H9 (cell line): ENCODE measurements around the gene PPFIBP2. TPM values are rescaled to one million over a fixed set of nuclear protein-coding genes. Genes with fewer than 3 reads are reported as not detected.

ENCODE experiments used
- DNase-seq: peaks from one replicate; pipeline ENCODE4 v3.0.0-alpha.2; 2017
- H2AFZ ChIP-seq: one replicate; pipeline ENCODE4 v1.6.1; 2013; ENCODE audit warnings: mild to moderate bottlenecking, low read length, control low read depth, moderate library complexity
- H2AK5ac ChIP-seq: 2 replicates; pipeline ENCODE4 v1.6.1; 2013; ENCODE audit warnings: low read length, control low read depth, mixed read lengths; ENCODE audit not compliant: insufficient read length
- H2BK120ac ChIP-seq: one replicate; pipeline ENCODE4 v1.6.1; 2013; ENCODE audit warnings: low read depth, mild to moderate bottlenecking, low read length, control low read depth, inconsistent platforms; ENCODE audit not compliant: poor library complexity, severe bottlenecking
- H2BK12ac ChIP-seq: 2 replicates; pipeline ENCODE4 v1.6.1; 2013; ENCODE audit warnings: low read length, control low read depth, mixed read lengths, low read depth; ENCODE audit not compliant: insufficient read length
- H2BK15ac ChIP-seq: 2 replicates; pipeline ENCODE4 v1.6.1; 2013; ENCODE audit warnings: low read depth, low read length, control low read depth
- H2BK20ac ChIP-seq: one replicate; pipeline ENCODE4 v1.6.1; 2013; ENCODE audit warnings: low read depth, mild to moderate bottlenecking, low read length, control low read depth, inconsistent platforms; ENCODE audit not compliant: poor library complexity, severe bottlenecking
- H2BK5ac ChIP-seq: 2 replicates; pipeline ENCODE4 v1.6.1; 2013; ENCODE audit warnings: low read length, control low read depth, mixed read lengths; ENCODE audit not compliant: insufficient read length
- H3K14ac ChIP-seq: 2 replicates; pipeline ENCODE4 v1.6.1; 2013; ENCODE audit warnings: low read length, control low read depth; ENCODE audit not compliant: insufficient read depth
- H3K18ac ChIP-seq: 2 replicates; pipeline ENCODE4 v1.6.1; 2013; ENCODE audit warnings: low read depth, mild to moderate bottlenecking, mixed read lengths, low read length, control low read depth; ENCODE audit not compliant: insufficient read length
- H3K23ac ChIP-seq: 2 replicates; pipeline ENCODE4 v1.6.1; 2013; ENCODE audit warnings: low read length, control low read depth, mixed read lengths, low read depth; ENCODE audit not compliant: insufficient read length
- H3K23me2 ChIP-seq: 2 replicates; pipeline ENCODE4 v1.6.1; 2013; ENCODE audit warnings: low read depth, mild to moderate bottlenecking, mixed read lengths, low read length, control low read depth; ENCODE audit not compliant: insufficient read length, poor library complexity, severe bottlenecking
- H3K27ac ChIP-seq: 2 replicates; pipeline ENCODE4 v1.5.1; 2013; ENCODE audit warnings: low read length, control low read depth, mixed read lengths, low read depth; ENCODE audit not compliant: insufficient read length
- H3K27me3 ChIP-seq: 2 replicates; pipeline ENCODE4 v1.6.1; 2013; ENCODE audit warnings: low read length, control low read depth, inconsistent platforms; ENCODE audit not compliant: insufficient read depth
- H3K4ac ChIP-seq: 2 replicates; pipeline ENCODE4 v1.6.1; 2013; ENCODE audit warnings: low read depth, mild to moderate bottlenecking, control low read depth, inconsistent platforms, low read length, moderate library complexity
- H3K4me1 ChIP-seq: 2 replicates; pipeline ENCODE4 v1.6.1; 2013; ENCODE audit warnings: low read length, control low read depth, inconsistent platforms; ENCODE audit not compliant: insufficient read depth
- H3K4me2 ChIP-seq: 2 replicates; pipeline ENCODE4 v1.6.1; 2013; ENCODE audit warnings: low read length, control low read depth, mixed read lengths; ENCODE audit not compliant: insufficient read length, insufficient read depth
- H3K56ac ChIP-seq: 2 replicates; pipeline ENCODE4 v1.6.1; 2013; ENCODE audit warnings: low read depth, mild to moderate bottlenecking, mixed read lengths, low read length, control low read depth; ENCODE audit not compliant: insufficient read length
- H3K79me1 ChIP-seq: 2 replicates; pipeline ENCODE4 v1.6.1; 2013; ENCODE audit warnings: low read depth, mild to moderate bottlenecking, moderate library complexity, low read length, control low read depth, inconsistent platforms; ENCODE audit not compliant: insufficient read depth, poor library complexity, severe bottlenecking
- H3K79me2 ChIP-seq: 2 replicates; pipeline ENCODE4 v1.6.1; 2013; ENCODE audit warnings: low read length, control low read depth, inconsistent platforms; ENCODE audit not compliant: insufficient read depth
- H3K9ac ChIP-seq: 2 replicates; pipeline ENCODE4 v1.6.1; 2013; ENCODE audit warnings: low read length, control low read depth, mixed read lengths; ENCODE audit not compliant: insufficient read length; ENCODE audit errors: extremely low read depth
- H3K9me3 ChIP-seq: one replicate; pipeline ENCODE4 v1.6.1; 2013; ENCODE audit warnings: low read depth, low read length, inconsistent platforms; ENCODE audit not compliant: control insufficient read depth
- H3T11ph ChIP-seq: one replicate; pipeline ENCODE4 v1.6.1; 2013; ENCODE audit warnings: mild to moderate bottlenecking, low read length, control low read depth, inconsistent platforms
- H4K20me1 ChIP-seq: one replicate; pipeline ENCODE4 v1.6.1; 2013; ENCODE audit not compliant: control insufficient read depth, insufficient read length, insufficient read depth
- H4K5ac ChIP-seq: 2 replicates; pipeline ENCODE4 v1.6.1; 2013; ENCODE audit warnings: low read depth, mild to moderate bottlenecking, mixed read lengths, low read length, control low read depth; ENCODE audit not compliant: insufficient read length
- H4K8ac ChIP-seq: replicated peaks from 2 replicates; pipeline ENCODE4 v1.6.1; 2013; ENCODE audit warnings: low read length, control low read depth, mixed read lengths, low read depth; ENCODE audit not compliant: insufficient read length
- H4K91ac ChIP-seq: 2 replicates; pipeline ENCODE4 v1.6.1; 2013; ENCODE audit warnings: low read depth, mild to moderate bottlenecking, moderate library complexity, mixed read lengths, low read length, control low read depth; ENCODE audit not compliant: insufficient read length
- H3K27ac Mint-ChIP-seq, 3 experiments: 2 replicates in 2 of 3; 3 replicates in 1 of 3; pipeline ENCODE4 v1.8.0; 2020 to 2021; ENCODE audit warnings: mixed read lengths in 3 of 3, mild to moderate bottlenecking in 1 of 3, moderate library complexity in 1 of 3
- H3K27me3 Mint-ChIP-seq: 2 replicates; pipeline ENCODE4 v1.8.0; 2021; ENCODE audit warnings: low read depth, mild to moderate bottlenecking, moderate library complexity, mixed read lengths
- H3K36me3 Mint-ChIP-seq, 3 experiments: 2 replicates in 2 of 3; 3 replicates in 1 of 3; pipeline ENCODE4 v1.8.0; 2020 to 2021; ENCODE audit warnings: low read depth in 3 of 3, mixed read lengths in 3 of 3; ENCODE audit not compliant: insufficient read depth in 1 of 3
- H3K4me1 Mint-ChIP-seq, 2 experiments: 2 replicates each; pipeline ENCODE4 v1.8.0; 2020; ENCODE audit warnings: mixed read lengths in 2 of 2
- H3K4me3 Mint-ChIP-seq, 2 experiments: 2 replicates in 1 of 2; 3 replicates in 1 of 2; pipeline ENCODE4 v1.8.0; 2020 to 2021; ENCODE audit warnings: mild to moderate bottlenecking in 2 of 2, mixed read lengths in 2 of 2, moderate library complexity in 1 of 2
- H3K9me3 Mint-ChIP-seq, 2 experiments: 2 replicates in 1 of 2; 3 replicates in 1 of 2; pipeline ENCODE4 v1.8.0; 2020; ENCODE audit warnings: mild to moderate bottlenecking in 2 of 2, mixed read lengths in 2 of 2, moderate library complexity in 1 of 2
- WGBS: extraction: QIAGEN DNeasy Blood & Tissue Kit; methylation state at CpG from one replicate; pipeline ENCODE4 v1.1.7; 2013; ENCODE audit warnings: missing lambda C conversion rate, low lambda C conversion rate, mixed read lengths; ENCODE audit not compliant: insufficient read length; ENCODE audit errors: extremely low coverage; 5-methylcytosine and 5-hydroxymethylcytosine counted together
- total RNA-seq: library from RNA; stranded (reverse); gene quantifications from 2 replicates; pipeline ENCODE4 v1.2.1, GENCODE V29; 2021
- TF ChIP-seq, protein P1 (sequence below): fragments of 200-600 bp; sonication (generic); conservative IDR thresholded peaks from 3 replicates; pipeline ENCODE4 v1.8.0; 2021; ENCODE audit warnings: antibody characterized with exemption, mild to moderate bottlenecking

PPFIBP2 gene
- total RNA-seq, 1 experiment from 2014 or later = 8.3 TPM

DNA sequence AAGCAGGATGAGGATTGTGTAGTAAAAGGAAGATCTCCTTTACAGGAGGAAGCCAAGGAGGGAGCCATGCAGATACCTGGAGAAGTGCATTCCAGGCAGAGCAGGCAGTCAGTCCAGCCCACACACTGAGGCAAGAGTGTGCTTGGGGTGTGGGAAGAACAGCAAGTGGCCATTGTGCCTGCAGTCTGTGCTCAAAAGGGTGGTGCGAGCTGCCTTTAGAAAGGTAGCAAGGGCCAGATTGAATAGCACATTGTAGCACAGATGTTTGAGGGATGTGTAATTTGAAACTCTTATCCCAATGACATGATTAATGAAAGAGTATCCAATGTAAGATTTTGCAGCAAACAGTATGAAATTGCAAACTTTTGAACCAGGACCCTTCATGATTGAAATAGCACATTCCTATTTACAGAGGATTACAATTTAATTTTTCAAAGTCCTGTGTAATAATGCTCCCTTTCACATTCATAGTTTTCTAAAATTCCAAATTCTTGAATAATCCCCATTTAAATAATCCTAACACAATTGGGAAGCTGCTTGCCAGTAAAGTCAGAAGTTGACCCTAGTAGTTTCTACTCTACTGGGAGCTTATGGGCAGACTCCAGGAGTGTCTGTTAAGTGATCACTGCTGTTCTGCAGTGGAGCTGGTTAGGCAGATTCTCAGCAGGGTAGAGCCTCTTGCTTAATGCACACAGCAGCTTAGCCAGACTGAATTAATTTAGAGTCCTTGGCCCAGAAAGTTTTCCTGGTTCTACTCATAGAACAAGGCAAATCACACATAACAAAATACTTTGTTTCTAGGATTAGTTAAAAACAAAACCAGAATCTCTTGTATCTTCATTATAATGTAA lies 81.4 kb downstream of the PPFIBP2 start:
- Mint-ChIP-seq H3K4me1 (peaks cover 60 to 67% of the 10 kb centered on the region in 2 experiments), H3K27me3 (no peaks in the 10 kb centered on the region), H3K4me3 (peak overlapping the region in 1 of 2 experiments; percentile 9; a peak in 1 of 5 replicates), H3K36me3 (peaks cover 0 to 9% (median 2%) of the 10 kb centered on the region in 3 experiments; a peak in 6 of 7 replicates), H3K27ac (peak overlapping the region; percentile 38 to 99 (median 50); a peak in 6 of 7 replicates), H3K9me3 (no peaks in the 10 kb centered on the region)
- Histone ChIP-seq H3K23me2 (no peaks in the 10 kb centered on the region), H3K4me1 (peaks cover 4% of the 10 kb centered on the region; the same call in 1 of the 2 replicates), H3K79me2 (no peaks in the 10 kb centered on the region), H3K9ac (no peak overlapping the region), H2AFZ (no peak overlapping the region), H3K27me3 (no peaks in the 10 kb centered on the region), H3K79me1 (no peaks in the 10 kb centered on the region), H2BK20ac (no peak overlapping the region), H3T11ph (no peak overlapping the region), H3K9me3 (no peaks in the 10 kb centered on the region), H3K4me2 (no peak overlapping the region), H4K20me1 (no peaks in the 10 kb centered on the region), H3K23ac (no peak overlapping the region), H3K18ac (no peak overlapping the region), H4K8ac (peak overlapping the region; percentile 29), H4K5ac (no peak overlapping the region), H3K56ac (no peak overlapping the region), H2BK15ac (no peak overlapping the region), H4K91ac (no peak overlapping the region), H3K27ac (no peak overlapping the region), H2AK5ac (no peak overlapping the region), H2BK5ac (no peak overlapping the region), H3K4ac (no peak overlapping the region), H2BK120ac (no peak overlapping the region), H2BK12ac (no peak overlapping the region), H3K14ac (no peak overlapping the region)
- WGBS = no CpG with 5 or more reads among the region's 1 CpG
- TF ChIP-seq, protein P1, sequence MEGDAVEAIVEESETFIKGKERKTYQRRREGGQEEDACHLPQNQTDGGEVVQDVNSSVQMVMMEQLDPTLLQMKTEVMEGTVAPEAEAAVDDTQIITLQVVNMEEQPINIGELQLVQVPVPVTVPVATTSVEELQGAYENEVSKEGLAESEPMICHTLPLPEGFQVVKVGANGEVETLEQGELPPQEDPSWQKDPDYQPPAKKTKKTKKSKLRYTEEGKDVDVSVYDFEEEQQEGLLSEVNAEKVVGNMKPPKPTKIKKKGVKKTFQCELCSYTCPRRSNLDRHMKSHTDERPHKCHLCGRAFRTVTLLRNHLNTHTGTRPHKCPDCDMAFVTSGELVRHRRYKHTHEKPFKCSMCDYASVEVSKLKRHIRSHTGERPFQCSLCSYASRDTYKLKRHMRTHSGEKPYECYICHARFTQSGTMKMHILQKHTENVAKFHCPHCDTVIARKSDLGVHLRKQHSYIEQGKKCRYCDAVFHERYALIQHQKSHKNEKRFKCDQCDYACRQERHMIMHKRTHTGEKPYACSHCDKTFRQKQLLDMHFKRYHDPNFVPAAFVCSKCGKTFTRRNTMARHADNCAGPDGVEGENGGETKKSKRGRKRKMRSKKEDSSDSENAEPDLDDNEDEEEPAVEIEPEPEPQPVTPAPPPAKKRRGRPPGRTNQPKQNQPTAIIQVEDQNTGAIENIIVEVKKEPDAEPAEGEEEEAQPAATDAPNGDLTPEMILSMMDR = no peak
- peak; percentile 53 for DNase-seq
